Coronary artery (tissue), 2 donors: ENCODE measurements around the gene ZNF385C.

Experiments
- DNase-seq: peaks from one replicate; pipeline ENCODE4 v3.0.0-alpha.2; 2017; ENCODE audit warnings: low spot score
- H3K27ac ChIP-seq, 2 donors: fragments of 200-600 bp; sonication (generic); one replicate each; pipeline ENCODE4 v1.5.1; 2016 to 2019
- H3K4me3 ChIP-seq: fragments of 200-600 bp; sonication (generic); 2 replicates; pipeline ENCODE4 v1.5.1; 2016; ENCODE audit warnings: mild to moderate bottlenecking, moderate library complexity
- TF ChIP-seq, protein P1 (sequence below): fragments of 200-600 bp; sonication (generic); IDR thresholded peaks from one replicate; pipeline ENCODE4 v1.5.1; 2019; ENCODE audit warnings: antibody characterized with exemption

The ZNF385C gene

DNA sequence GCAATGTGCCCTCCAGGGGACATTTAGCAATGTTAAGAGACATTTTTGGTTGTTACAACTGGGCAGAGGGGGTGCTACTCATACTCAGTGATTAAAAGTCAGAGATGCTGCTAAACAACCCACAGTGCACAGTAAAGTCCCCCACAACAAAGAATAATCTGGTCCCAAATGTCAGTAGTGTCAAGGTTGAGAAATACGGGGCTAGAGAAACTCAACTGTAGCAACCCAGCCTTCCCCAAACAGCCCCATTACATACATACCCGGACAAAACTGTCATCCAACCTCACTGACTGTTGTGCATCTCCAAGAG is 101.5 kb downstream of the ZNF385C start:
- no peak overlapping the region for H3K4me3 ChIP-seq
- no peak overlapping the region for H3K27ac ChIP-seq
- TF ChIP-seq, protein P1, sequence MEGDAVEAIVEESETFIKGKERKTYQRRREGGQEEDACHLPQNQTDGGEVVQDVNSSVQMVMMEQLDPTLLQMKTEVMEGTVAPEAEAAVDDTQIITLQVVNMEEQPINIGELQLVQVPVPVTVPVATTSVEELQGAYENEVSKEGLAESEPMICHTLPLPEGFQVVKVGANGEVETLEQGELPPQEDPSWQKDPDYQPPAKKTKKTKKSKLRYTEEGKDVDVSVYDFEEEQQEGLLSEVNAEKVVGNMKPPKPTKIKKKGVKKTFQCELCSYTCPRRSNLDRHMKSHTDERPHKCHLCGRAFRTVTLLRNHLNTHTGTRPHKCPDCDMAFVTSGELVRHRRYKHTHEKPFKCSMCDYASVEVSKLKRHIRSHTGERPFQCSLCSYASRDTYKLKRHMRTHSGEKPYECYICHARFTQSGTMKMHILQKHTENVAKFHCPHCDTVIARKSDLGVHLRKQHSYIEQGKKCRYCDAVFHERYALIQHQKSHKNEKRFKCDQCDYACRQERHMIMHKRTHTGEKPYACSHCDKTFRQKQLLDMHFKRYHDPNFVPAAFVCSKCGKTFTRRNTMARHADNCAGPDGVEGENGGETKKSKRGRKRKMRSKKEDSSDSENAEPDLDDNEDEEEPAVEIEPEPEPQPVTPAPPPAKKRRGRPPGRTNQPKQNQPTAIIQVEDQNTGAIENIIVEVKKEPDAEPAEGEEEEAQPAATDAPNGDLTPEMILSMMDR: no peak
- DNase-seq: no peak

DNA sequence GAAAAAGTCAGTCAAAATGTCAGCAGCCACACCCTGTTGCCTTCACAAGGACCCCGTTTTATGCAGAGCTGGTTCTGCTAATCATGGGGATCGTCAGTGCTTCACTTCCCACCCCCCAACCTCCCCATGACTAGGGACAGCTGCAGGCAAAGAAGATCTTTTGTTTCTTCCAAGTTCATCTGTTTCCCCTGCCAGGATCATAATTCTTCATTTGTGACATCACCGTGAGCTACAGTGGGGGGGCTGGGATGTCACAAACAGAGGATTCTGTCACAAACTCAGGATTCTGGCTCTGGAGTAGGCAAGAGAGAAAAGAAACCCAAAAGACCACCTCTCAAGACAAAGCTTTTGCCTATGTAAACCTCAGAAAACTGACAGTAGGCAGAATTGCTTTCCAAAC is 105.7 kb downstream of the ZNF385C start:
- peak overlapping the region in 1 of 2 donors; percentile 22 for H3K27ac ChIP-seq
- H3K4me3 ChIP-seq: no peak overlapping the region
- no peak for DNase-seq
- TF ChIP-seq, protein P1: no peak

DNA sequence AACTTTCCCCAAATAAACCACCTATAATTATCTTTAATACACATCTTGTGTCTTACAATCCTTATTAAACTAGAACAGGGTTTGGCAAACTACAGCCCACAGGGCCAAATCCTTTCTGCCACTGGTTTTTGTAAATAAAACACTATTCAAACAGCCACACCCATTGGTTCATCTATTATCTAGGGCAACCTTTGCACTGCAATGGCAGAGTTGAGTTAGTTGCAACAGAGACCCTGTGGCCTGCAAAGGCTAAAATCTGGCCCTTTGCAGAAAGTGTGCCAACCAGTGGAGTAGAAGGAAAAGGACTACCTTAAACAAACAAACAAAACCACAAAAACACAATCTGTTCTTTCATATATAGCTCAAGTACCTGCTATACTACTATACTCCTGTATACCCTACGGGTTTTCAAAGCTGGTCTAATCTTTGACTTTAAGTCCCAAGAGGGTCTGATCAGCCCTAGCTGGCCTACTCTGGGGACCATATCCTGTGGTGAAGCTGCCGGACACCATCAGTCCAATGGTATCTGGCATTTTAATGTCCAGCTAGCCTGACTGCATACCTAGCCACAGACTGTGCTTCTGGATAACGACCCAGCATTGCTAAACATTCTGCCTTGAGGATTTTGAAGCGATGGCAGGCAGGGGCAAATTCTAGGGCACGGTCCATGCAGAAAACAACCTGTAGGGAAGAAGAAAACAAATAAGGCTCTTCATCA is 108.4 kb downstream of the ZNF385C start:
- H3K27ac ChIP-seq: no peak overlapping the region
- TF ChIP-seq, protein P1: no peak
- no peak for DNase-seq
- no peak overlapping the region for H3K4me3 ChIP-seq

DNA sequence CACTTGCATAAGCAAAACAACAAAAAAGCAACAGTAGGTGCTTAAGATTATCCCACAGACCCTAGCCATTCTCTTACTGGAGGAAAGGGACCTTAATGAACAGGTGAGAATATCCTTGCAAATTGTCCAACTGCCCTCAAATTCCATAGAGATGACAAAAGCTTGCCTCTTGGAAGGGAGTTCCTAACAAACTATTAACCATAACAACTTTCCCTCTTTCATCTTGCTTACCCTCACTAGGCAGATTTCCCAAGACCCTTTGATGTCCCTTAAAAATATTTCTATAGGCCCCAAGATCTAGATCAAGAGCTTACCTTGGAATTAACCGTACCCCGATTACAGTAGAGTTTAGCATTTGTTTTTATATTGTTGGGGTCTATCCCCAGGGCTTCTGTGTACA is 109.9 kb downstream of the ZNF385C start:
- TF ChIP-seq, protein P1: no peak
- DNase-seq: no peak
- no peak overlapping the region for H3K4me3 ChIP-seq
- no peak overlapping the region for H3K27ac ChIP-seq

DNA sequence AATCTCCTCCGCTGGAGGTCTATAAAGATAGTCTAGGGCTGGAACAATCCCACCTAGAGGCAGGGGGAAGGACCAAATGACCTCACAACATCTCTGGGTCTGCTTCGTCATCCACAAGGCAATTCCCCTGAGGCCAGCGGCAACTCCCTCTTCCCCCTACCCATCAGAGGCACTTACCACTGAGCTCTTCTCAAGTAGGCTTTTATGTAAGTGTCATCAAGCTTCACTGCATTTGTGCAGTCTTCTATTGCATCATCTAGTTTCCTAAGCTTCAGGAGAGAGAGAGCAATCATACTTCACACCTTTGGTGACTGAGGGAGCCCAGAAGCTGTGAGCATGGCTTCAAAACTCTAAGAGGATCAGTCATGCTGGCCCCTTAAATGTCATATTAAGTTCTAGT is 110.6 kb downstream of the ZNF385C start:
- no peak for DNase-seq
- H3K4me3 ChIP-seq: no peak overlapping the region
- no peak overlapping the region for H3K27ac ChIP-seq
- TF ChIP-seq, protein P1: no peak

DNA sequence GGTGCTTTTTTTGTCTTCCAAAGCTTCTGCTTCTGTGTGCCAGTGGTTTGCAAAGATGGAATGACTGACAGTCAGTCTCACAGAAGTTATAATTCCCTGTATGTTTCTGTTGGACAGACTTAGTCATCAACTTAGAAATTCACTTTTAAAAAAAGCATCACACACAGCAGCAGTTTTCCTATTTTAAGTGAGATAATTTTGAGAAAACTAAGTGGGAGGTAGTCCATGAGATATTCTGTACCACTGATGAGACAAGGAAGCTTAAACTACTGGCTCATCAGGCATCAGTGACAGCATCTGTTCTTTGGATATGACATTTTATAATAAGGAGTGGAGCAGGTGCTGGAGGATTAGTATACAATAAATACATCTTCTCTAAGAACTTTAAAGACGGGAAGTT is 111.6 kb downstream of the ZNF385C start:
- TF ChIP-seq, protein P1: no peak
- Histone ChIP-seq H3K27ac (no peak overlapping the region), H3K4me3 (no peak overlapping the region)
- DNase-seq: no peak

DNA sequence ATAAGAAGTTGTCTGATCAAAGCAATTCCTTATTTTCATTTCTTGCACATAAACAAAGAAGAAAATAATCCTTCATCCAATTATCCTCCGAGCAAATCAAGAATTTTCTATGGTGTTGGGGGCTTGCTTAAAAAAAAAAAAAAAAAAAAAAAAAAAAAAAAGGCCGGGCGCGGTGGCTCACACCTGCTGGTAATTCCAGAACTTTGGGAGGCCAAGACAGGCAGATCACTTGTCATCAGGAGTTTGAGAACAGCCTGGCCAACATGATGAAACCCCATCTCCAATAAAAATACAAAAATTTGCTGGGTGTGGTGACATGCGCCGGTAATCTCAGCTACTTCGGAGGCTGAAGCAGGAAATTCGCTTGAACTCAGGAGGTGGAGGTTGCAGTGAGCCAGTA is 112.4 kb downstream of the ZNF385C start:
- TF ChIP-seq, protein P1: no peak
- H3K27ac ChIP-seq: no peak overlapping the region
- no peak overlapping the region for H3K4me3 ChIP-seq
- no peak for DNase-seq
